Activated CD4-positive, alpha-beta T cell treated with anti-CD3 and anti-CD28 coated beads for 36 hours (primary cell): Measurements from ENCODE around the gene HSD17B12. TPM values are rescaled to one million over a fixed set of nuclear protein-coding genes. Genes with fewer than 3 reads are reported as not detected.
A peak's percentile ranks its signal among the peaks of the same experiment; 100 is the strongest.
"Not testable (repeated sequence)": the region's sequence is repeated elsewhere in the genome, so short reads cannot be mapped to it uniquely, and the experiment has no call there.

ENCODE experiments used
- ATAC-seq: fragments of 200-7000 bp; cut with Tn5 transposase; one replicate; pipeline ENCODE4 v1.10.0; 2021; ENCODE audit warnings: mild to moderate bottlenecking, moderate library complexity
- CTCF ChIA-PET: fragments of 350-600 bp; sonication (Branson Sonifier 250); formaldehyde crosslinking; loops from one replicate; lab custom pipeline; 2021; ENCODE audit warnings: antibody characterized with exemption; lab: Charles Lee
- POLR2A ChIA-PET: fragments of 350-600 bp; sonication (Branson Sonifier 250); formaldehyde crosslinking; loops from one replicate; lab custom pipeline; 2021; ENCODE audit warnings: antibody characterized with exemption, inconsistent platforms; lab: Charles Lee
- DNase-seq: peaks from one replicate; pipeline ENCODE4 v3.0.0-alpha.2; 2020
- H3K27ac Mint-ChIP-seq: one replicate; pipeline ENCODE4 v1.8.0; 2021; ENCODE audit warnings: mixed read lengths
- H3K27me3 Mint-ChIP-seq: one replicate; pipeline ENCODE4 v1.8.0; 2021; ENCODE audit warnings: mixed read lengths
- H3K36me3 Mint-ChIP-seq: one replicate; pipeline ENCODE4 v1.8.0; 2021; ENCODE audit warnings: low read depth, mixed read lengths
- H3K4me1 Mint-ChIP-seq: one replicate; pipeline ENCODE4 v1.8.0; 2021; ENCODE audit warnings: mixed read lengths
- H3K4me3 Mint-ChIP-seq: one replicate; pipeline ENCODE4 v1.8.0; 2021; ENCODE audit warnings: mild to moderate bottlenecking, moderate library complexity, mixed read lengths
- H3K9me3 Mint-ChIP-seq: one replicate; pipeline ENCODE4 v1.8.0; 2021; ENCODE audit warnings: low read depth, mixed read lengths
- intact Hi-C, 2 experiments: fragments of 100-400 bp; cut with DNase I in 1 of 2; cut with micrococcal nuclease in 1 of 2; formaldehyde crosslinking; loops; one replicate each; pipeline versions ENCODE4 v1.14.2 to v1.15.1; 2022 to 2024; cut with DNase I, micrococcal nuclease
- total RNA-seq, 2 experiments: library from RNA; stranded (reverse); gene quantifications; one replicate each; pipeline ENCODE4 v1.2.3, GENCODE V29; 2021

HSD17B12 gene
- total RNA-seq, 2 experiments from 2014 or later, result 57.6 to 68.9 TPM

GRCh38 chr11:43649501-43649900, 31.0 kb upstream of the HSD17B12 start:
- Mint-ChIP-seq H3K27ac (no peak overlapping the region), H3K27me3 (peaks cover 2% of the 10 kb centered on the region), H3K4me3 (no peak overlapping the region), H3K36me3 (peaks cover 11% of the 10 kb centered on the region), H3K4me1 (peaks cover 15% of the 10 kb centered on the region), H3K9me3 (peaks cover 13% of the 10 kb centered on the region)
- ATAC-seq (no peak), DNase-seq (no peak)
- CTCF ChIA-PET, result no interaction called here
- intact Hi-C loops, result no loop called here
- POLR2A ChIA-PET, result no interaction called here

- no peak overlapping the region for H3K27ac Mint-ChIP-seq
- ATAC-seq (no peak), DNase-seq (no peak)
- ChIA-PET CTCF (no interaction called here), POLR2A (no interaction called here)
- H3K27me3 Mint-ChIP-seq, result peaks cover 3% of the 10 kb centered on the region
- intact Hi-C loops, result no loop called here
- peaks cover 13% of the 10 kb centered on the region for H3K9me3 Mint-ChIP-seq
- H3K4me1 Mint-ChIP-seq, result peaks cover 13% of the 10 kb centered on the region
- peaks cover 11% of the 10 kb centered on the region for H3K36me3 Mint-ChIP-seq
- H3K4me3 Mint-ChIP-seq, result no peak overlapping the region
Measured at GRCh38 chr11:43649921-43650320, 30.6 kb upstream of the HSD17B12 start.

GRCh38 chr11:43663018-43663417, 17.5 kb upstream of the HSD17B12 start:
- H3K4me3 Mint-ChIP-seq, H3K9me3 Mint-ChIP-seq, CTCF ChIA-PET, H3K36me3 Mint-ChIP-seq, H3K27ac Mint-ChIP-seq, H3K4me1 Mint-ChIP-seq, POLR2A ChIA-PET, ATAC-seq, intact Hi-C loops, DNase-seq: not testable (repeated sequence)
- peaks cover 20% of the 10 kb centered on the region for H3K27me3 Mint-ChIP-seq

GRCh38 chr11:43664295-43664694, 16.2 kb upstream of the HSD17B12 start:
- CTCF ChIA-PET, result no interaction called here
- Mint-ChIP-seq H3K27ac (no peak overlapping the region), H3K4me1 (no peaks in the 10 kb centered on the region), H3K9me3 (no peaks in the 10 kb centered on the region), H3K27me3 (peaks cover 20% of the 10 kb centered on the region), H3K4me3 (no peak overlapping the region), H3K36me3 (no peaks in the 10 kb centered on the region)
- no peak for DNase-seq
- POLR2A ChIA-PET, result no interaction called here
- intact Hi-C loops, result no loop called here
- no peak for ATAC-seq

DNA sequence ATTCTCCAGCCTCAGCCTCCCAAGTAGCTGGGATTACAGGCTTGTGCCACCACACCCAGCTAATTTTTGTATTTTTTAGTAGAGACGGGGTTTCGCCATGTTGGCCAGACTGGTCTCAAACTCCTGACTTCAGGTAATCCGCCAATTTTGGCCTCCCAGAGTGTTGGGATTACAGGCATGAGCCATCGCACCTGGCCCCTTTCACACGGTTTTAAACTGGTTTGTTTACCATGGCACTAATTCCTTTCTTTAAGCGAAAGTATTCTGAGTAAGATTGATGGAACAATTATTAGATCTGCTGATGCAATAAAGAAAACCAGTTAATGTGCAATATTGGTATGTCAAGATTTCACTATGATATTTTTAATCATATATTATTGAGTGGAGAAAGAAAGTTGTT, 9.3 kb upstream of the HSD17B12 start:
- ATAC-seq, H3K27ac Mint-ChIP-seq, DNase-seq, H3K9me3 Mint-ChIP-seq, intact Hi-C loops, H3K36me3 Mint-ChIP-seq, H3K4me3 Mint-ChIP-seq, POLR2A ChIA-PET, H3K4me1 Mint-ChIP-seq: not testable (repeated sequence)
- CTCF ChIA-PET, result interaction anchor here (0.9 kb wide), 1 partner anchor 9 kb away, joined by 3 read pairs; the partner anchor contains the start of gene HSD17B12
- peaks cover 19% of the 10 kb centered on the region for H3K27me3 Mint-ChIP-seq

DNA sequence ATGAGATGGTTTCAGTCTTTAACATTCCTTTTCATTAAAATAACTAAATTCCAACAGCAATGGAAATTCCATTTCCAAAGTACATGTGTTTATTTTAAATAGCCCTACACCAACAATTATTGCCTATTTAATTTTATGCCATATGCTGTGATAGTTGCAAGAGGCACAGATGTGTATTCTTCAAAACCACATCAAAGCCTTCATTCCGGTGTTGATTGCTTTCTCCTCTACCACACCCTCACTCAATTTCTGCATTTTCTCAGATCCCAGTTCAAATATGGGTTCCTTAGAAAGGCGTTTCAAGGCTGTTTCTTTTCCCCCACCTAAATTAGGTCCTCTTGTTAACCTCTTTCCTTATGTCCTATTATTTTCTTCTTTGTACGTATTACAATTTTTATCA, 6.0 kb upstream of the HSD17B12 start:
- intact Hi-C loops, result no loop called here
- peaks cover 3% of the 10 kb centered on the region for H3K36me3 Mint-ChIP-seq
- H3K9me3 Mint-ChIP-seq, result peaks cover 3% of the 10 kb centered on the region
- H3K4me1 Mint-ChIP-seq, result peaks cover 1% of the 10 kb centered on the region
- peaks cover 9% of the 10 kb centered on the region for H3K27me3 Mint-ChIP-seq
- DNase-seq (no peak), ATAC-seq (no peak)
- ChIA-PET CTCF (interaction anchor here (0.6 kb wide), 1 partner anchor 122 kb away, joined by 3 read pairs; no protein-coding TSS in a partner anchor), POLR2A (no interaction called here)
- no peak overlapping the region for H3K4me3 Mint-ChIP-seq
- H3K27ac Mint-ChIP-seq, result no peak overlapping the region

GRCh38 chr11:43676933-43677332, 3.6 kb upstream of the HSD17B12 start:
- no peak for DNase-seq
- Mint-ChIP-seq H3K27me3 (peaks cover 7% of the 10 kb centered on the region), H3K4me3 (no peak overlapping the region), H3K9me3 (peaks cover 5% of the 10 kb centered on the region), H3K27ac (no peak overlapping the region), H3K36me3 (peaks cover 17% of the 10 kb centered on the region), H3K4me1 (peaks cover 10% of the 10 kb centered on the region)
- ATAC-seq, result no peak
- ChIA-PET POLR2A (no interaction called here), CTCF (interaction anchor here (0.6 to 1.3 kb wide), 4 partner anchors 9 to 29 kb away, joined by 3 to 4 read pairs (median 3); no protein-coding TSS in a partner anchor)
- intact Hi-C loops, result no loop called here

DNA sequence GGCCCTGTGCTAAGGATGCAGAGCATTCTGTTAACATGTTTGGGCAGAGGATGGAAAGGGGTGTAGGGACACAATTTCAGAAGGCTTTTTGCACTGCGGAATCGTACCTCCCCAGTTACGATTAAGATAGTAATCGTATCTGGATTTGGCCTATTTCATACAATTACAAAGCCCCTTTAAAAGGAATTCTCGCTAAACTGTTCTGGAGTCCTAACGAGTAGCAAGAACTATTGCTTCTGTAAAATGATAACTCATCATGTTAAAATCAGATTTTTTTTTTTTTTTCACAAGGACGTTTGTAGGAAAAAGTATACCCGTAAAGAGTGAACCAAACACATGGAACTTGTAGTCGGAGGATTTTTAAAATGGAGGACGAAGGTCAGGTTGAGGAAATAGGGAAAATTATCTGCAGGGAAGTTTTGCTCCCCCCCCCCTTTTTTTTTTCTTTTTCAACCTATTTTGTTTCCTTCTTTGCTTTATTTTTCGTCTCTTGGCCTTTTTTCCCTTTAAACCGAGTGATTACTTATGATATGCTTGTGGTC, 934 bp downstream of the HSD17B12 start:
- Mint-ChIP-seq H3K4me3 (peak overlapping the region; percentile 90), H3K27ac (peak overlapping the region; percentile 97), H3K27me3 (peaks cover 2% of the 10 kb centered on the region), H3K4me1 (peaks cover 34% of the 10 kb centered on the region), H3K36me3 (peaks cover 49% of the 10 kb centered on the region), H3K9me3 (peaks cover 5% of the 10 kb centered on the region)
- ChIA-PET CTCF (no interaction called here), POLR2A (no interaction called here)
- ATAC-seq (no peak), DNase-seq (no peak)
- intact Hi-C loops, result loop anchor here (2.0 to 10.0 kb wide), 7 partner anchors 101 to 883 kb away; partner anchors contain the start of genes API5 (in 1 of the 2), C11orf96 (in 1 of the 2) and CD82 (in 1 of the 2)

GRCh38 chr11:43682081-43682480, 1.5 kb downstream of the HSD17B12 start:
- POLR2A ChIA-PET, H3K9me3 Mint-ChIP-seq, CTCF ChIA-PET, ATAC-seq, H3K27me3 Mint-ChIP-seq: not testable (repeated sequence)
- Mint-ChIP-seq H3K4me3 (peak overlapping the region; percentile 90), H3K4me1 (peaks cover 35% of the 10 kb centered on the region), H3K36me3 (peaks cover 50% of the 10 kb centered on the region), H3K27ac (peak overlapping the region; percentile 97)
- intact Hi-C loops, result loop anchor here (5.0 to 10.0 kb wide), 3 partner anchors 263 to 883 kb away; partner anchors contain the start of genes API5 (in 1 of the 2), C11orf96 (in 1 of the 2) and CD82 (in 1 of the 2)
- DNase-seq, result peak; percentile 9

DNA sequence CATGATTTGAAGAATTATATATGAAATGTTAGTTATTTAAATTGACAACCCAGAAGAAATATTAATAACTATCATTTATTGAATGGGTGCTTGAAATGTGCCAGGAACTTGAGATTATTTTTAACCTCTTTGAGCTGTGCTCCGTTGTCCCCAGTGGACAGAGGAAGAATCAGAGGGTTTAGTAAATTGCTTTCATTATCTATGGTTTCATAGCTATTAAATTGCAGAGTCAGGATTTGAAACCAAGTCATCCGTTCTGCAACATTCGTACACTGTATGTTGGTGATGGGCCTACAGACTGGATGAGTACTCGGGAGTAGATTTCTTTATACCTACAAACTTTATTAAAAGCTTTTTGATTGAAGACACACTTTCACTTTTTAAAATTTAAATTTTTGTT, 4.9 kb downstream of the HSD17B12 start:
- H3K4me1 Mint-ChIP-seq, result peaks cover 40% of the 10 kb centered on the region
- CTCF ChIA-PET, result interaction anchor here (0.7 to 0.9 kb wide), 5 partner anchors 9 to 260 kb away, joined by 3 to 4 read pairs (median 3); no protein-coding TSS in a partner anchor
- intact Hi-C loops, result loop anchor here in 1 of 2 experiments (10.0 kb wide), 2 partner anchors 259 to 879 kb away; partner anchors contain the start of genes C11orf96 and CD82
- no peak overlapping the region for H3K4me3 Mint-ChIP-seq
- POLR2A ChIA-PET, result no interaction called here
- H3K27ac Mint-ChIP-seq, result no peak overlapping the region
- H3K9me3 Mint-ChIP-seq, result no peaks in the 10 kb centered on the region
- H3K36me3 Mint-ChIP-seq, result peaks cover 52% of the 10 kb centered on the region
- no peaks in the 10 kb centered on the region for H3K27me3 Mint-ChIP-seq
- DNase-seq (no peak), ATAC-seq (no peak)

GRCh38 chr11:43686207-43686606, 5.7 kb downstream of the HSD17B12 start:
- CTCF ChIA-PET, result interaction anchor here (0.6 to 0.8 kb wide), 2 partner anchors 16 to 25 kb away, joined by 3 read pairs; no protein-coding TSS in a partner anchor
- ATAC-seq (no peak), DNase-seq (no peak)
- no peaks in the 10 kb centered on the region for H3K27me3 Mint-ChIP-seq
- H3K4me3 Mint-ChIP-seq, result no peak overlapping the region
- intact Hi-C loops, result loop anchor here in 1 of 2 experiments (10.0 kb wide), 2 partner anchors 259 to 879 kb away; partner anchors contain the start of genes C11orf96 and CD82
- POLR2A ChIA-PET, result no interaction called here
- H3K27ac Mint-ChIP-seq, result no peak overlapping the region
- H3K9me3 Mint-ChIP-seq, result no peaks in the 10 kb centered on the region
- H3K4me1 Mint-ChIP-seq, result peaks cover 43% of the 10 kb centered on the region
- H3K36me3 Mint-ChIP-seq, result peaks cover 53% of the 10 kb centered on the region
